Astrocyte of the spinal cord (primary cell): ENCODE results near the gene TUBA3C.
"Not testable (repeated sequence)": the region's sequence is repeated elsewhere in the genome, so short reads cannot be mapped to it uniquely, and the experiment has no call there.

Experiments
- DNase-seq: peaks from one replicate; pipeline ENCODE4 v3.0.0; 2011; ENCODE audit warnings: low read depth, low spot score
- H3K4me3 ChIP-seq: 2 replicates; pipeline ENCODE4 v1.5.1; 2011; ENCODE audit warnings: low read depth, mild to moderate bottlenecking, low read length, moderate library complexity
- CTCF ChIP-seq: IDR thresholded peaks from 2 replicates; pipeline ENCODE4 v1.5.1; 2012; ENCODE audit warnings: low read depth, mild to moderate bottlenecking, low read length, inconsistent platforms
- in situ Hi-C: cut with HindIII; loops from 2 replicates; pipeline ENCODE4 v1.10.0; 2017; ENCODE audit warnings: low sequenced_read_pairs

The TUBA3C gene

GRCh38 chr13:19183676-19184075, 2.1 kb upstream of the TUBA3C start:
- H3K4me3 ChIP-seq, result no peak overlapping the region
- in situ Hi-C loops, result no loop called here
- no peak for DNase-seq
- no peak for TF ChIP-seq CTCF

- TF ChIP-seq CTCF, result no peak
- no peak for DNase-seq
- in situ Hi-C loops, result no loop called here
- no peak overlapping the region for H3K4me3 ChIP-seq
Observed at GRCh38 chr13:19182536-19182935, 912 bp upstream of the TUBA3C start.

- in situ Hi-C loops, result no loop called here
- DNase-seq, result no peak
- no peak overlapping the region for H3K4me3 ChIP-seq
- no peak for TF ChIP-seq CTCF
Observed at GRCh38 chr13:19181021-19181620, 503 bp downstream of the TUBA3C start.

GRCh38 chr13:19179916-19180315, 1.7 kb downstream of the TUBA3C start:
- DNase-seq, result no peak
- no peak overlapping the region for H3K4me3 ChIP-seq
- no peak for TF ChIP-seq CTCF
- in situ Hi-C loops, result no loop called here

GRCh38 chr13:19178901-19179593, 2.6 kb downstream of the TUBA3C start:
- H3K4me3 ChIP-seq, result no peak overlapping the region
- in situ Hi-C loops, result no loop called here
- no peak for TF ChIP-seq CTCF
- no peak for DNase-seq

- H3K4me3 ChIP-seq, in situ Hi-C loops, DNase-seq: not testable (repeated sequence)
Observed at GRCh38 chr13:19176981-19177776, 4.4 kb downstream of the TUBA3C start.

GRCh38 chr13:19173752-19174151, 7.9 kb downstream of the TUBA3C start:
- no peak for DNase-seq
- in situ Hi-C loops, result no loop called here
- H3K4me3 ChIP-seq, result no peak overlapping the region
- no peak for TF ChIP-seq CTCF
